ENCODE data around the gene ADRB1.

GRCh38 chr10:114068054-114068707 is 24.5 kb downstream of the ADRB1 start:
- no peak for TF ChIP-seq CTCF (IDR thresholded peaks at IDR 0.05)
- TF ChIP-seq POLR2AphosphoS5 (IDR thresholded peaks at IDR 0.05) = no peak
